ENCODE data around the gene THEMIS. TPM values are rescaled to one million over a fixed set of nuclear protein-coding genes. Genes with fewer than 3 reads are reported as not detected.

The THEMIS gene
- total and polyA plus RNA-seq, 2 experiments from 2014 or later: not detected

DNA sequence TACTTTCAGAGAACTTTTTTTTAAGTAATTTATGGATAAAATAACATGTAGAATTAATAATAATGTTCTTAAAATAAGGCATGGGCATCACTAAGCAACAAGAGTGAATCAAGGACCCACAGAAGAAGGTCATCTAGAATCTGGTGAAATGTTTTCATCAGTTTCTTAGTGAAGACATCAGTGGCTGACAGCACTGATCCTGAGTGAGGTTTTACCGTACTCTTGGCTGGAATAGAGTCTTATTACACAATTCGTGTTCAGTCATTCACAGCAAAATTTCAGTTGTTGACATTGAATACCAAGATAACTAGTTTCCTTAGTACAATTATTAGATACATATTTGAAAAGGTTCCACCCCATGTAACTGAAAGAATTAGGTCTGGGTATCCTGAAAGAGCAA is 183.5 kb downstream of the THEMIS start:
- H3K27me3 Mint-ChIP-seq (ENCODE audit: insufficient read depth, low read depth, poor library complexity): no peaks in the 10 kb centered on the region
- Histone ChIP-seq H3F3A (replicated peaks; ENCODE audit: low read depth) (no peaks in the 10 kb centered on the region), H3K4me3 (no peak overlapping the region), H4K20me1 (replicated peaks; ENCODE audit: insufficient read depth) (no peaks in the 10 kb centered on the region), H3K4me2 (no peak overlapping the region), H3K4me1 (ENCODE audit: insufficient read depth) (no peaks in the 10 kb centered on the region), H3K27ac (ENCODE audit: low read depth) (no peak overlapping the region), H3K36me3 (ENCODE audit: insufficient read depth) (no peaks in the 10 kb centered on the region), H2AFZ (0 out of 2 replicates have a peak overlapping the region, but pooled peaks have one; percentile 19), H3K79me2 (replicated peaks; ENCODE audit: insufficient read depth) (no peaks in the 10 kb centered on the region), H3K9me2 (ENCODE audit: insufficient read depth) (no peaks in the 10 kb centered on the region; the same call in 1 of the 2 replicates), H3K27me3 (ENCODE audit: insufficient read depth) (no peaks in the 10 kb centered on the region)
- H3K9me3 Mint-ChIP-seq: no peaks in the 10 kb centered on the region
- ATAC-seq (no peak), DNase-seq (ENCODE audit: low spot score) (no peak)
- no peaks in the 10 kb centered on the region for H3K36me3 Mint-ChIP-seq (ENCODE audit: low read depth)
- no peak for TF ChIP-seq ZNF114 (CRISPR knock-in tag; IDR thresholded peaks at IDR 0.05)
- TF ChIP-seq ZNF331 (CRISPR knock-in tag; IDR thresholded peaks at IDR 0.05; ENCODE audit: low read depth): no peak
- TF ChIP-seq, protein P1, sequence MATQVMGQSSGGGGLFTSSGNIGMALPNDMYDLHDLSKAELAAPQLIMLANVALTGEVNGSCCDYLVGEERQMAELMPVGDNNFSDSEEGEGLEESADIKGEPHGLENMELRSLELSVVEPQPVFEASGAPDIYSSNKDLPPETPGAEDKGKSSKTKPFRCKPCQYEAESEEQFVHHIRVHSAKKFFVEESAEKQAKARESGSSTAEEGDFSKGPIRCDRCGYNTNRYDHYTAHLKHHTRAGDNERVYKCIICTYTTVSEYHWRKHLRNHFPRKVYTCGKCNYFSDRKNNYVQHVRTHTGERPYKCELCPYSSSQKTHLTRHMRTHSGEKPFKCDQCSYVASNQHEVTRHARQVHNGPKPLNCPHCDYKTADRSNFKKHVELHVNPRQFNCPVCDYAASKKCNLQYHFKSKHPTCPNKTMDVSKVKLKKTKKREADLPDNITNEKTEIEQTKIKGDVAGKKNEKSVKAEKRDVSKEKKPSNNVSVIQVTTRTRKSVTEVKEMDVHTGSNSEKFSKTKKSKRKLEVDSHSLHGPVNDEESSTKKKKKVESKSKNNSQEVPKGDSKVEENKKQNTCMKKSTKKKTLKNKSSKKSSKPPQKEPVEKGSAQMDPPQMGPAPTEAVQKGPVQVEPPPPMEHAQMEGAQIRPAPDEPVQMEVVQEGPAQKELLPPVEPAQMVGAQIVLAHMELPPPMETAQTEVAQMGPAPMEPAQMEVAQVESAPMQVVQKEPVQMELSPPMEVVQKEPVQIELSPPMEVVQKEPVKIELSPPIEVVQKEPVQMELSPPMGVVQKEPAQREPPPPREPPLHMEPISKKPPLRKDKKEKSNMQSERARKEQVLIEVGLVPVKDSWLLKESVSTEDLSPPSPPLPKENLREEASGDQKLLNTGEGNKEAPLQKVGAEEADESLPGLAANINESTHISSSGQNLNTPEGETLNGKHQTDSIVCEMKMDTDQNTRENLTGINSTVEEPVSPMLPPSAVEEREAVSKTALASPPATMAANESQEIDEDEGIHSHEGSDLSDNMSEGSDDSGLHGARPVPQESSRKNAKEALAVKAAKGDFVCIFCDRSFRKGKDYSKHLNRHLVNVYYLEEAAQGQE (IDR thresholded peaks at IDR 0.05; ENCODE audit: unreplicated experiment): no peak
- no peak for TF ChIP-seq NANOG (IDR thresholded peaks at IDR 0.05; ENCODE audit: borderline replicate concordance)
- TF ChIP-seq, protein P2, sequence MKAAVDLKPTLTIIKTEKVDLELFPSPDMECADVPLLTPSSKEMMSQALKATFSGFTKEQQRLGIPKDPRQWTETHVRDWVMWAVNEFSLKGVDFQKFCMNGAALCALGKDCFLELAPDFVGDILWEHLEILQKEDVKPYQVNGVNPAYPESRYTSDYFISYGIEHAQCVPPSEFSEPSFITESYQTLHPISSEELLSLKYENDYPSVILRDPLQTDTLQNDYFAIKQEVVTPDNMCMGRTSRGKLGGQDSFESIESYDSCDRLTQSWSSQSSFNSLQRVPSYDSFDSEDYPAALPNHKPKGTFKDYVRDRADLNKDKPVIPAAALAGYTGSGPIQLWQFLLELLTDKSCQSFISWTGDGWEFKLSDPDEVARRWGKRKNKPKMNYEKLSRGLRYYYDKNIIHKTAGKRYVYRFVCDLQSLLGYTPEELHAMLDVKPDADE (IDR thresholded peaks at IDR 0.05): no peak
- TF ChIP-seq EZH2phosphoT487 (IDR thresholded peaks at IDR 0.05; ENCODE audit: unreplicated experiment): no peak
- TF ChIP-seq, protein P3, sequence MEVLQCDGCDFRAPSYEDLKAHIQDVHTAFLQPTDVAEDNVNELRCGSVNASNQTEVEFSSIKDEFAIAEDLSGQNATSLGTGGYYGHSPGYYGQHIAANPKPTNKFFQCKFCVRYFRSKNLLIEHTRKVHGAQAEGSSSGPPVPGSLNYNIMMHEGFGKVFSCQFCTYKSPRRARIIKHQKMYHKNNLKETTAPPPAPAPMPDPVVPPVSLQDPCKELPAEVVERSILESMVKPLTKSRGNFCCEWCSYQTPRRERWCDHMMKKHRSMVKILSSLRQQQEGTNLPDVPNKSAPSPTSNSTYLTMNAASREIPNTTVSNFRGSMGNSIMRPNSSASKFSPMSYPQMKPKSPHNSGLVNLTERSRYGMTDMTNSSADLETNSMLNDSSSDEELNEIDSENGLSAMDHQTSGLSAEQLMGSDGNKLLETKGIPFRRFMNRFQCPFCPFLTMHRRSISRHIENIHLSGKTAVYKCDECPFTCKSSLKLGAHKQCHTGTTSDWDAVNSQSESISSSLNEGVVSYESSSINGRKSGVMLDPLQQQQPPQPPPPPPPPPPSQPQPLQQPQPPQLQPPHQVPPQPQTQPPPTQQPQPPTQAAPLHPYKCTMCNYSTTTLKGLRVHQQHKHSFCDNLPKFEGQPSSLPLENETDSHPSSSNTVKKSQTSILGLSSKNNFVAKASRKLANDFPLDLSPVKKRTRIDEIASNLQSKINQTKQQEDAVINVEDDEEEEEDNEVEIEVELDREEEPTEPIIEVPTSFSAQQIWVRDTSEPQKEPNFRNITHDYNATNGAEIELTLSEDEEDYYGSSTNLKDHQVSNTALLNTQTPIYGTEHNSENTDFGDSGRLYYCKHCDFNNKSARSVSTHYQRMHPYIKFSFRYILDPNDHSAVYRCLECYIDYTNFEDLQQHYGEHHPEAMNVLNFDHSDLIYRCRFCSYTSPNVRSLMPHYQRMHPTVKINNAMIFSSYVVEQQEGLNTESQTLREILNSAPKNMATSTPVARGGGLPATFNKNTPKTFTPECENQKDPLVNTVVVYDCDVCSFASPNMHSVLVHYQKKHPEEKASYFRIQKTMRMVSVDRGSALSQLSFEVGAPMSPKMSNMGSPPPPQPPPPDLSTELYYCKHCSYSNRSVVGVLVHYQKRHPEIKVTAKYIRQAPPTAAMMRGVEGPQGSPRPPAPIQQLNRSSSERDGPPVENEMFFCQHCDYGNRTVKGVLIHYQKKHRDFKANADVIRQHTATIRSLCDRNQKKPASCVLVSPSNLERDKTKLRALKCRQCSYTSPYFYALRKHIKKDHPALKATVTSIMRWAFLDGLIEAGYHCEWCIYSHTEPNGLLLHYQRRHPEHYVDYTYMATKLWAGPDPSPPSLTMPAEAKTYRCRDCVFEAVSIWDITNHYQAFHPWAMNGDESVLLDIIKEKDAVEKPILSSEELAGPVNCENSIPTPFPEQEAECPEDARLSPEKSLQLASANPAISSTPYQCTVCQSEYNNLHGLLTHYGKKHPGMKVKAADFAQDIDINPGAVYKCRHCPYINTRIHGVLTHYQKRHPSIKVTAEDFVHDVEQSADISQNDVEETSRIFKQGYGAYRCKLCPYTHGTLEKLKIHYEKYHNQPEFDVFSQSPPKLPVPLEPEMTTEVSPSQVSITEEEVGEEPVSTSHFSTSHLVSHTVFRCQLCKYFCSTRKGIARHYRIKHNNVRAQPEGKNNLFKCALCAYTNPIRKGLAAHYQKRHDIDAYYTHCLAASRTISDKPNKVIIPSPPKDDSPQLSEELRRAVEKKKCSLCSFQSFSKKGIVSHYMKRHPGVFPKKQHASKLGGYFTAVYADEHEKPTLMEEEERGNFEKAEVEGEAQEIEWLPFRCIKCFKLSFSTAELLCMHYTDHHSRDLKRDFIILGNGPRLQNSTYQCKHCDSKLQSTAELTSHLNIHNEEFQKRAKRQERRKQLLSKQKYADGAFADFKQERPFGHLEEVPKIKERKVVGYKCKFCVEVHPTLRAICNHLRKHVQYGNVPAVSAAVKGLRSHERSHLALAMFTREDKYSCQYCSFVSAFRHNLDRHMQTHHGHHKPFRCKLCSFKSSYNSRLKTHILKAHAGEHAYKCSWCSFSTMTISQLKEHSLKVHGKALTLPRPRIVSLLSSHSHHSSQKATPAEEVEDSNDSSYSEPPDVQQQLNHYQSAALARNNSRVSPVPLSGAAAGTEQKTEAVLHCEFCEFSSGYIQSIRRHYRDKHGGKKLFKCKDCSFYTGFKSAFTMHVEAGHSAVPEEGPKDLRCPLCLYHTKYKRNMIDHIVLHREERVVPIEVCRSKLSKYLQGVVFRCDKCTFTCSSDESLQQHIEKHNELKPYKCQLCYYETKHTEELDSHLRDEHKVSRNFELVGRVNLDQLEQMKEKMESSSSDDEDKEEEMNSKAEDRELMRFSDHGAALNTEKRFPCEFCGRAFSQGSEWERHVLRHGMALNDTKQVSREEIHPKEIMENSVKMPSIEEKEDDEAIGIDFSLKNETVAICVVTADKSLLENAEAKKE (CRISPR knock-in tag; IDR thresholded peaks at IDR 0.05): no peak
- TF ChIP-seq STAT1 (IDR thresholded peaks at IDR 0.05; ENCODE audit: unreplicated experiment): no peak
- TF ChIP-seq, protein P4, sequence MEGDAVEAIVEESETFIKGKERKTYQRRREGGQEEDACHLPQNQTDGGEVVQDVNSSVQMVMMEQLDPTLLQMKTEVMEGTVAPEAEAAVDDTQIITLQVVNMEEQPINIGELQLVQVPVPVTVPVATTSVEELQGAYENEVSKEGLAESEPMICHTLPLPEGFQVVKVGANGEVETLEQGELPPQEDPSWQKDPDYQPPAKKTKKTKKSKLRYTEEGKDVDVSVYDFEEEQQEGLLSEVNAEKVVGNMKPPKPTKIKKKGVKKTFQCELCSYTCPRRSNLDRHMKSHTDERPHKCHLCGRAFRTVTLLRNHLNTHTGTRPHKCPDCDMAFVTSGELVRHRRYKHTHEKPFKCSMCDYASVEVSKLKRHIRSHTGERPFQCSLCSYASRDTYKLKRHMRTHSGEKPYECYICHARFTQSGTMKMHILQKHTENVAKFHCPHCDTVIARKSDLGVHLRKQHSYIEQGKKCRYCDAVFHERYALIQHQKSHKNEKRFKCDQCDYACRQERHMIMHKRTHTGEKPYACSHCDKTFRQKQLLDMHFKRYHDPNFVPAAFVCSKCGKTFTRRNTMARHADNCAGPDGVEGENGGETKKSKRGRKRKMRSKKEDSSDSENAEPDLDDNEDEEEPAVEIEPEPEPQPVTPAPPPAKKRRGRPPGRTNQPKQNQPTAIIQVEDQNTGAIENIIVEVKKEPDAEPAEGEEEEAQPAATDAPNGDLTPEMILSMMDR (conservative IDR thresholded peaks at IDR 0.05; ENCODE audit: low read depth in 2 of 2): no peak
- TF ChIP-seq EZH2 (IDR thresholded peaks at IDR 0.05; ENCODE audit: low read depth, unreplicated experiment): no peak
- TF ChIP-seq JUNB (IDR thresholded peaks at IDR 0.05; ENCODE audit: unreplicated experiment): no peak
- no peak for TF ChIP-seq POLR2AphosphoS5 (IDR thresholded peaks at IDR 0.05; ENCODE audit: low read depth)
- no peaks in the 10 kb centered on the region; the same call in 2 of the 3 replicates for H3K4me1 Mint-ChIP-seq
- no peak overlapping the region for H3K4me3 Mint-ChIP-seq
- no peak overlapping the region for H3K27ac Mint-ChIP-seq
